Esophagus squamous epithelium (tissue), 4 donors: ENCODE results near the gene GTPBP3.

ENCODE experiments used
- POLR2A ChIP-seq, 4 donors: fragments of 450-650 bp; IDR thresholded peaks; one replicate each; pipeline ENCODE4 v1.6.1; 2017; ENCODE audit warnings: antibody characterized with exemption in 4 of 4, mild to moderate bottlenecking in 4 of 4, moderate library complexity in 3 of 4
- TF ChIP-seq, protein P1 (sequence below), 6 experiments: fragments of 450-650 bp in 4 of 6; fragments of 200-600 bp in 2 of 6; sonication (generic) in 2 of 6; IDR thresholded peaks; one replicate each; pipeline ENCODE4 v1.5.1; 2016 to 2019; ENCODE audit warnings: antibody characterized with exemption in 6 of 6, mild to moderate bottlenecking in 4 of 6, moderate library complexity in 4 of 6

DNA sequence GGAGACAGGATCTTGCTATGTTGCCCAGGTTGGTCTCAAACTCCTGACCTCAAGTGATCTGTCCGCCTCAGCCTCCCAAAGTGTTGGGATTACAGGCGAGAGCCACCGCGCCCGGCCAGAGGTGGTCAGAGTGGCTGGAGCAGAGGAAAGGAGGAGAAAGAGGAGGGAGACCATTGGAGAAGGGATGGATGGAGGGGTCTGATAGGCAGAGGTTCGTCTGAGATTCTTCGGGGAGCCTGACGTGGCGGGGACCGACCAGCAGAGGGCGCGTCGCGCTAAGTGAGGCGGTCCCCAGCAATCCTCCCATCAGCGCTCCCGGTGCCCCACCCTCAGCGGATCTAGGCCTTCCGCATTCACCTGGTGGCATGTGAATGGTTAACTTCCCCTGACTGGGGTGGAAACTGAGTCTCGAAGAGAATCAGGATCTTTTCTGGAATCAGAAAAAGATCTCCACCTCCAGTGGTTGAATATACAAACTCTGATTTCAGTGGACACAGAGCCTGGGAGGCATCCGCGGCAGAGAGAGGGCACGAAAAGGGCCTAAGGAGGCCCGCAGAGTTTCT, 8.8 kb downstream of the GTPBP3 start:
- TF ChIP-seq, protein P1, sequence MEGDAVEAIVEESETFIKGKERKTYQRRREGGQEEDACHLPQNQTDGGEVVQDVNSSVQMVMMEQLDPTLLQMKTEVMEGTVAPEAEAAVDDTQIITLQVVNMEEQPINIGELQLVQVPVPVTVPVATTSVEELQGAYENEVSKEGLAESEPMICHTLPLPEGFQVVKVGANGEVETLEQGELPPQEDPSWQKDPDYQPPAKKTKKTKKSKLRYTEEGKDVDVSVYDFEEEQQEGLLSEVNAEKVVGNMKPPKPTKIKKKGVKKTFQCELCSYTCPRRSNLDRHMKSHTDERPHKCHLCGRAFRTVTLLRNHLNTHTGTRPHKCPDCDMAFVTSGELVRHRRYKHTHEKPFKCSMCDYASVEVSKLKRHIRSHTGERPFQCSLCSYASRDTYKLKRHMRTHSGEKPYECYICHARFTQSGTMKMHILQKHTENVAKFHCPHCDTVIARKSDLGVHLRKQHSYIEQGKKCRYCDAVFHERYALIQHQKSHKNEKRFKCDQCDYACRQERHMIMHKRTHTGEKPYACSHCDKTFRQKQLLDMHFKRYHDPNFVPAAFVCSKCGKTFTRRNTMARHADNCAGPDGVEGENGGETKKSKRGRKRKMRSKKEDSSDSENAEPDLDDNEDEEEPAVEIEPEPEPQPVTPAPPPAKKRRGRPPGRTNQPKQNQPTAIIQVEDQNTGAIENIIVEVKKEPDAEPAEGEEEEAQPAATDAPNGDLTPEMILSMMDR (IDR thresholded peaks at IDR 0.05): peak; percentile 92 to 96 (median 94)
- no peak for TF ChIP-seq POLR2A (IDR thresholded peaks at IDR 0.05)
